Measurements from ENCODE around the gene DNAJC18.

DNAJC18 gene

DNA sequence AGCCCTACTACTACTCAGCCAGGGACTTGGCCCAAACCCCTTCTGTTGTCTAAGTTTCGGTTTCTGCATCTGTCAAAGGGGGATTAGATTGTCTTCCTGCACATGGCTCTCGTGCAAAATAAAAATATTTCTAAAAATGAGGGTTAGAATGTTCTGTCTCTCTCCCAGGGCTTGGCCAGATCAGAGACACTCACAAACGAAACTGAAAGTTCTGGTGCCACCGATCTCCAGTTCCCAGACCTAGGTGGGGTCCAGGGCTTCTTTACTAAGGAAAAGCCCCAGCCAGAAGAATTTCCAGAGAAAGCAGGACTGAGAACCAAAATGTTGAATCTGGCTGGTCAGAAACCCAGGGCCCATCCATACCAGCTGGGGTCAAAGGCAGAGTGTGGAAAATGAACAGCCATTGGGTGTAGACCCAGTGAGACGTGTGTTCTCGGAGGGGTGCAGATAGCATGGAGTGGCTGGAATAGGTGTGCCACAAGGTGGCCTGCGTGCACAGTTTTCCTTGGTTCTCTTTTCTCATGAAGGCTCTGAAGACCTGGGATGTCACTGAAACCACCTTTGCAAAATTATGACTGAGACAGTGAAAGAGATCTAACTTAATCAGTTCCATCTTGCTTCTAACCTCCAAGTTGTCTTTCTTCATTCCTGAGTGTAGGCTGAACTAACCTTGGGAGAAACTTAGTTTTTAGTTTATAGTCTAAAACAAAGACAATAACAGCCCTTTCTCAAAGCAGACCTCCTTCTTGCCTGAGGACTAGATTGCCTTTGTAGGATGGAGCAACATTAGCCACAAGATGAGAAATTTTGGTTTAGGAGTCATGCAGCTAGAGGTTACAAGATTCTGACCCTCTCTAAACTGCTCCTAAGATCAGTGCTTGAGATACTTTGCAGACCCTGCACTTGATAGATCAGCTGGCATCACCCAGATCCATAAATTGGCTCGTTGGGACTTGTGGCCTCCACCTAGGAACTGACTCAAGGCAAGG, 54.0 kb downstream of the DNAJC18 start:
- no peak for DNase-seq

DNA sequence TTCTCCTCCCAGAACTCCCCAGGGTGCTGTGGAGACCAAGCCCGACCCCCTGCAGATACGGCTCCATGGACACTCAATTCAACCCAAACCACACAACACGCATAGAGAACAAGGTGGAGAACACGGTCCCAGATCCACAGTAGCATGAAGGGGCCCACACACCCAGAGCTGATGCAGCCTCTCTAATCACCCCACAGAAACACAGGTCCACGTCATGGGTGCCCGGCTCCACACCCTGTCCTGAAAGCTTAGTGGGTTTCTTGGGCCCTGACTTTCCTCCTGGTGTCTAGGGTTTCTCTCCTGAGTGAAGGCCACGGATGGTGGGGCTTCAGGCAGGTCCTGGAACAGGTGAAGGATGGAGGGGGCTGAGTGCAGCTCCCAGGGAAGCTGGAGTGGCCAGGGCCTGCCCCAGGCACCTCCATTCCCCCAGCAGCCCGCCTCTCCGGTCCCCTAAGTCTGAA, 54.7 kb downstream of the DNAJC18 start:
- no peak for DNase-seq

DNA sequence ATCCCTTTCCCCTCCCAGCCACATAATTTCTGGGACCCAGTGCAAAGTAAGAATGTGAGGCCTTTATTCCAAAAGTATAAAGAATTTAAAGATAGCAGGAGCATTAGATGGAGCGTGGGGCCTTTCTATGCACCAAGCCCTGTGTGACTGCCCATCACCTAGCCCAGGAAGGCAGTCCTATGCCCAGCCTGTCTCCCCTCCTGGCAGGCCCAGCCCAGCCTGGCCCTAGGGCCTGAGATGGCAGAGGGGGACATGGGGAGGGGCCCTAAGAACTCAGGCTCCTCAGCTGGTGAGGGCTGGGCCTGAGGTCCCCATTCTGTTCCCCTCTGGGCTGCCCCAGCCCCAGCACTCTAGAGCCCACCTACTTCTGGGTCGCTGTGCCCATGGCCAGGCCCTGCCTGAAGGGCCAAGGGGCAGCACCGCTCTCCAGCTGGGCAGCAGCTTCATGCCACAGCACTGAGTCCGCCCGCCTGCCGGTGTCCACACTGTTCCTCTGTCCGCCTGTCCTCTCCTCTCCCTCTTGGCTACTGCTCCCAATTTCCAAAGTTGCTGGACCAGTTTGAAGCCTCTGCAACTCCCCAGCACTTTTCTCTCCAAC, 55.2 kb downstream of the DNAJC18 start:
- DNase-seq, result no peak

DNA sequence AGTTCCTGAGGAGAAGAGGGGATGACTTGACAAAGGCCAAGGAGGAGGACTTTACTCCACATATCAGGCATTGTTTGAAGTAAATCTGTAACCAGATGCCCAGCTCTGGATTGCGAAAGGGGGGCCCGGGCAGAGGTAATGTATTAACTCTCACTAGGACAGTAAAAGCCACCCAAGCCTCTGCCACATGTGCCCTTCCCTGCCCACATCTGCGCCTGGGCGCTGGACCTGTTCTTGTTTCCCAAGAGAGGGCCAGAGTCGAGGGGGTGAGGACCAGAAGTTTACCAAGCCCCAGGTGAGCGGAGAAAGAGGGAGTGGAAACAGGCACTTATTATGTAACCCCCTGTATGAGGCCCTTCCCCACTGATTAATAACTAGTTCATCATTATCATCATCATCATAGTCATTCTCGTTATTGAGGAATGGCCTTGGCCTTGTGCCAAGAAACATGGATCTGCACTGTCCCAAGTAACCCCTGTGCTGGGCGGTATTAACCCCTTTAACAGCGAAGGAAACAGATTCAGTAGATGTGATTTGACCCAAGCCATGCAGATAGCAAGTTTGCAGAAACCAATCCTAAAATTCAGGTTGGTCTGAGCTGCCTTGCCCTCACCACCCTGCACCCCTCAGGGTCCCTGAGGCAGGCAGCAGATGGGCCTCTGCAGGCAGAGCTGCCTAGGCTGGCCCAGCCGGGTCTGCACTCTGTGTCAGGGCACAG, 55.9 kb downstream of the DNAJC18 start, which contains the start of gene SLC23A1:
Gene SLC23A1, minus strand, starts transcription at position 23 of the 718 bp plus-strand sequence. CDS start 44 bp downstream, outside the sequence.
- no peak for DNase-seq

- DNase-seq, result no peak
These were observed 56.5 kb downstream of the DNAJC18 start for GRCh38 chr5:139382807-139383206.

GRCh38 chr5:139381837-139382761, 57.2 kb downstream of the DNAJC18 start:
- no peak for DNase-seq

- DNase-seq, result no peak
These were observed 59.5 kb downstream of the DNAJC18 start for GRCh38 chr5:139379626-139380449.

GRCh38 chr5:139378941-139379361, 60.4 kb downstream of the DNAJC18 start:
- no peak for DNase-seq

- DNase-seq, result no peak
These were observed 61.1 kb downstream of the DNAJC18 start for GRCh38 chr5:139378101-139378825.

DNA sequence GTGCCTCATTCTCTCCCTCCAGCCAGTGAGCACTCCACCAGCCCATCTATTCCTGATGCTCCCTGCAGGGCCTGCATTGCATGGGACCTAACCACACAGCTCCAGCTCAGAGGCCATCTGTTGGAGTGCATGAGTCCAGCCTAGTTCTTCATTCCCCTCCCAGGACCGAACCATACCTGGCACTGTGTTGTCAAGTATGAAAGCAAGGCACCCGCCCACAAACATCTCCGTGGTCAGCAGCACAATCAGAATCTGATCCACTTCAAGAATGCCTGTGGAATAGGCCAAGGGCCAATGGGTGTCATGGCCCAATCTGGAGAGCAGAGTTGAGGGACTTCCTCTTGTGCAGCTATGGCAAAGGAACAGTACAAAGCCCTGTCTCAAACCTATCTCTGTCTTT, 62.1 kb downstream of the DNAJC18 start:
- DNase-seq, result no peak

- DNase-seq, result no peak
These were observed 63.0 kb downstream of the DNAJC18 start for GRCh38 chr5:139376364-139376763.

GRCh38 chr5:139374909-139375308, 64.4 kb downstream of the DNAJC18 start:
- no peak for DNase-seq

GRCh38 chr5:139371482-139372435, 67.6 kb downstream of the DNAJC18 start:
- DNase-seq, result no peak

- DNase-seq, result no peak
These were observed 70.1 kb downstream of the DNAJC18 start for GRCh38 chr5:139369181-139369580.

DNA sequence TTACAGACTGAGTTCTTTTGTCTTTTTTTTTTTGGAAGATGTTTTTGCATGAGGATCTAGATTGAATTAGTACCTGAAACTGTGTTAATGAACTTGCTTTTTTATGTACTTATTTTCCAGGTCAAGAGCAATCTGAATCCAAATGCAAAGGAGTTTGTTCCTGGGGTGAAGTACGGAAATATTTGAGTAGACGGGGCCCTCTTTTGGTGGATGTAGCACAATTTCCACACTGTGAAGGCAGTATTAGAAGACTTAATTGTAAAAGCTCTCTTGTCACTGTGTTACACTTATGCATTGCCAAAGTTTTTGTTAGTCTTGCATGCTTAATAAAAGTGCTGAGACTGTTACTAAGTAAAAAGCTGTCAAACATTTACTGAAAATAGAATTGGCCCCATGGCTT, 70.7 kb downstream of the DNAJC18 start:
- no peak for DNase-seq

DNA sequence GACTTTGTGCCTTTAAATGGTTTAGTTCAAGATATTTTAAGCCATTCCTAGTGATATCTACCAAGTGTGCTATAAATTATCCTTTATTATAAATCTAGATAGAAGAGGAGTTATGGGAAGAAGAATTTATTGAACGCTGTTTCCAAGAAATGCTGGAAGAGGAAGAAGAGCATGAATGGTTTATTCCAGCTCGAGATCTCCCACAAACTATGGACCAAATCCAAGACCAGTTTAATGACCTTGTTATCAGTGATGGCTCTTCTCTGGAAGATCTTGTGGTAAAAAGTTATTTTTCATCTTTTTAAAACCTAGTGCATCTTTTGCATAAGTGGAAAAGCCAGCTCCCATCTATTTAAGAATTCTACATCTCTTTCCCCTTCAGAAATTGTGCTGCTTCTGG, 74.9 kb downstream of the DNAJC18 start:
- DNase-seq, result no peak

GRCh38 chr5:139363937-139364336, 75.4 kb downstream of the DNAJC18 start:
- DNase-seq, result no peak

- DNase-seq, result no peak
These were observed 77.4 kb downstream of the DNAJC18 start for GRCh38 chr5:139361835-139362429.

- DNase-seq, result no peak
These were observed 78.9 kb downstream of the DNAJC18 start for GRCh38 chr5:139360384-139360783.

All from DMS153 (cell line).